Inflammatory macrophage treated with lipopolysaccharide for 1 hour (primary cell): ENCODE measurements around the gene VCX.
"Not testable (repeated sequence)": the region's sequence is repeated elsewhere in the genome, so short reads cannot be mapped to it uniquely, and the experiment has no call there.

ENCODE experiments used
- DNase-seq, 2 donors: peaks; one replicate each; pipeline ENCODE4 v3.0.0-alpha.2; 2020 to 2022

The VCX gene

GRCh38 chrX:7842871-7843270, at the start of gene VCX:
TSS of gene VCX (plus strand) at chrX:7843171. CDS start at chrX:7843204, 33 bp downstream.
- DNase-seq = not testable (repeated sequence)

GRCh38 chrX:7798327-7798726, 44.6 kb upstream of the VCX start:
- no peak for DNase-seq

- DNase-seq = no peak
Observed at GRCh38 chrX:7801711-7802110, 41.3 kb upstream of the VCX start.

- no peak for DNase-seq
Observed at GRCh38 chrX:7815166-7815805, 27.7 kb upstream of the VCX start.

GRCh38 chrX:7828594-7828993, 14.4 kb upstream of the VCX start:
- DNase-seq = no peak

- DNase-seq = no peak
Observed at GRCh38 chrX:7841084-7841805, 1.7 kb upstream of the VCX start.

- no peak for DNase-seq
Observed at GRCh38 chrX:7852166-7852565, 9.2 kb downstream of the VCX start.

- DNase-seq = no peak
Observed at GRCh38 chrX:7872042-7872441, 29.1 kb downstream of the VCX start.

GRCh38 chrX:7876957-7877356, 34.0 kb downstream of the VCX start:
- no peak for DNase-seq

- no peak for DNase-seq
Observed at GRCh38 chrX:7889135-7889534, 46.2 kb downstream of the VCX start.

GRCh38 chrX:7889680-7890079, 46.7 kb downstream of the VCX start:
- DNase-seq = no peak

GRCh38 chrX:7891928-7892327, 49.0 kb downstream of the VCX start:
- DNase-seq = no peak
